Measurements from ENCODE around the gene WFDC13.

The WFDC13 gene

GRCh38 chr20:45727044-45727443, 25.2 kb downstream of the WFDC13 start:
- Mint-ChIP-seq H3K4me1 (no peaks in the 10 kb centered on the region), H3K27ac (no peak overlapping the region), H3K4me3 (no peak overlapping the region), H3K36me3 (ENCODE audit: low read depth) (no peaks in the 10 kb centered on the region), H3K9me3 (peaks cover 38% of the 10 kb centered on the region), H3K27me3 (ENCODE audit: low read depth, poor library complexity) (peaks cover 9% of the 10 kb centered on the region)
- no peak for TF ChIP-seq CTCF (IDR thresholded peaks at IDR 0.05)
- no peak for DNase-seq

GRCh38 chr20:45732199-45732598, 30.4 kb downstream of the WFDC13 start:
- Mint-ChIP-seq H3K4me1 (no peaks in the 10 kb centered on the region), H3K27me3 (ENCODE audit: low read depth, poor library complexity) (peaks cover 4% of the 10 kb centered on the region)
- TF ChIP-seq CTCF (IDR thresholded peaks at IDR 0.05): no peak

GRCh38 chr20:45735552-45735951, 33.7 kb downstream of the WFDC13 start:
- Mint-ChIP-seq H3K36me3 (ENCODE audit: low read depth) (peaks cover 5% of the 10 kb centered on the region), H3K4me1 (no peaks in the 10 kb centered on the region), H3K27ac (no peak overlapping the region), H3K4me3 (no peak overlapping the region), H3K27me3 (ENCODE audit: low read depth, poor library complexity) (peaks cover 4% of the 10 kb centered on the region), H3K9me3 (peaks cover 53% of the 10 kb centered on the region)
- TF ChIP-seq CTCF (IDR thresholded peaks at IDR 0.05): no peak
- no peak for DNase-seq

More at GRCh38 chr20:45732199-45732598, 30.4 kb downstream of the WFDC13 start:
- Mint-ChIP-seq H3K4me3 (no peak overlapping the region), H3K27ac (no peak overlapping the region), H3K36me3 (ENCODE audit: low read depth) (peaks cover 5% of the 10 kb centered on the region), H3K9me3 (peaks cover 73% of the 10 kb centered on the region)
- no peak for DNase-seq

GRCh38 chr20:45735988-45736387, 34.1 kb downstream of the WFDC13 start:
- peaks cover 50% of the 10 kb centered on the region for H3K9me3 Mint-ChIP-seq
- H3K4me3 Mint-ChIP-seq: no peak overlapping the region
- no peak for TF ChIP-seq CTCF (IDR thresholded peaks at IDR 0.05)
- no peak overlapping the region for H3K27ac Mint-ChIP-seq
- no peaks in the 10 kb centered on the region for H3K4me1 Mint-ChIP-seq
- peaks cover under 1% of the 10 kb centered on the region for H3K27me3 Mint-ChIP-seq (ENCODE audit: low read depth, poor library complexity)
- H3K36me3 Mint-ChIP-seq (ENCODE audit: low read depth): peaks cover 5% of the 10 kb centered on the region
- no peak for DNase-seq

GRCh38 chr20:45742596-45742995, 40.8 kb downstream of the WFDC13 start:
- H3K4me1 Mint-ChIP-seq: no peaks in the 10 kb centered on the region
- H3K27me3 Mint-ChIP-seq (ENCODE audit: low read depth, poor library complexity): no peaks in the 10 kb centered on the region
- no peaks in the 10 kb centered on the region for H3K36me3 Mint-ChIP-seq (ENCODE audit: low read depth)
- no peak overlapping the region for H3K27ac Mint-ChIP-seq
- TF ChIP-seq CTCF (IDR thresholded peaks at IDR 0.05): no peak
- no peaks in the 10 kb centered on the region for H3K9me3 Mint-ChIP-seq
- no peak overlapping the region for H3K4me3 Mint-ChIP-seq
- DNase-seq: no peak

- Mint-ChIP-seq H3K4me1 (no peaks in the 10 kb centered on the region), H3K27me3 (ENCODE audit: low read depth, poor library complexity) (no peaks in the 10 kb centered on the region), H3K27ac (no peak overlapping the region), H3K36me3 (ENCODE audit: low read depth) (no peaks in the 10 kb centered on the region), H3K9me3 (no peaks in the 10 kb centered on the region), H3K4me3 (no peak overlapping the region)
- no peak for DNase-seq
- no peak for TF ChIP-seq CTCF (IDR thresholded peaks at IDR 0.05)
Measured at GRCh38 chr20:45745015-45745414, 43.2 kb downstream of the WFDC13 start.

Data from nephron progenitor cell (in vitro differentiated cells).